Ishikawa (cell line): ENCODE results near the gene MOB1A.

Experiments
- CEBPB ChIP-seq: IDR thresholded peaks from 2 replicates; pipeline ENCODE4 v1.6.1; 2012
- RAD21 ChIP-seq: IDR thresholded peaks from 2 replicates; pipeline ENCODE4 v1.6.1; 2012; ENCODE audit warnings: low read depth

- TF ChIP-seq RAD21 (no peak), CEBPB (no peak)
Measured at GRCh38 chr2:74227646-74228045, 49.0 kb upstream of the MOB1A start.
